HepG2 (cell line): ENCODE results near the gene CCR3. TPM values are rescaled to one million over a fixed set of nuclear protein-coding genes. Genes with fewer than 3 reads are reported as not detected.

Experiments
- ATAC-seq: fragments of 200-7000 bp; cut with Tn5 transposase; 3 replicates; pipeline ENCODE4 v1.9.1; 2020; ENCODE audit warnings: mild to moderate bottlenecking, moderate library complexity
- BruUV-seq: library from RNA; stranded (reverse); fragments of 400-500 nt; replicated peaks from 2 replicates; lab custom pipeline; 2021; lab: Mats Ljungman, UMichigan
- CTCF ChIA-PET: fragments of 300-600 bp; formaldehyde crosslinking; extraction: SDS; loops from one replicate; lab custom pipeline; 2021; ENCODE audit warnings: low total read pairs, inconsistent platforms, low intra/inter-chr PET ratio; lab: Yijun Ruan, JAX
- POLR2A ChIA-PET: fragments of 350-600 bp; sonication (Branson Sonifier 250); formaldehyde crosslinking; loops from one replicate; lab custom pipeline; 2020; ENCODE audit warnings: antibody characterized with exemption, inconsistent platforms; lab: Yijun Ruan, JAX
- DNase-seq: peaks from one replicate; pipeline ENCODE4 v3.0.0-alpha.2; 2015; ENCODE audit warnings: low spot score
- FAIRE-seq: peaks from 3 replicates; lab custom pipeline; 2011; peaks lifted over from hg19 to GRCh38; lab: Jason Lieb, UNC
- H2AFZ ChIP-seq: one replicate; pipeline ENCODE4 v1.6.1; 2011; ENCODE audit warnings: low read length, inconsistent platforms
- H3K27ac ChIP-seq: fragments of 300-600 bp; 3 replicates; pipeline ENCODE4 v1.8.0; 2011; ENCODE audit warnings: mixed run types, mild to moderate bottlenecking, mixed read lengths, low read length, inconsistent platforms; ENCODE audit not compliant: insufficient read depth; ENCODE audit errors: extremely low read length
- H3K27me3 ChIP-seq, 2 experiments: fragments of 200-600 bp in 1 of 2; 2 replicates in 1 of 2; 3 replicates in 1 of 2; pipeline versions ENCODE4 v1.6.0 to v1.8.0; 2011; ENCODE audit warnings: low read length in 2 of 2, mild to moderate bottlenecking in 2 of 2, moderate library complexity in 2 of 2, inconsistent platforms in 1 of 2; ENCODE audit not compliant: insufficient read depth in 2 of 2, control insufficient read depth in 1 of 2
- H3K36me3 ChIP-seq, 2 experiments: fragments of 200-600 bp in 1 of 2; replicated peaks in 1 of 2; 2 replicates in 1 of 2; 3 replicates in 1 of 2; pipeline versions ENCODE4 v1.5.1 to v1.8.0; 2011; ENCODE audit warnings: low read length in 2 of 2, inconsistent platforms in 1 of 2; ENCODE audit not compliant: insufficient read depth in 2 of 2, control insufficient read depth in 1 of 2
- H3K4me1 ChIP-seq: 2 replicates; pipeline ENCODE4 v1.5.1; 2012; ENCODE audit warnings: low read length, inconsistent platforms; ENCODE audit not compliant: insufficient read depth
- H3K4me2 ChIP-seq: 2 replicates; pipeline ENCODE4 v1.6.0; 2011; ENCODE audit warnings: low read depth, low read length, inconsistent platforms
- H3K4me3 ChIP-seq, 3 experiments: fragments of 200-600 bp in 1 of 3; sonication (generic), shearing (Covaris generic) in 1 of 3; replicated peaks in 1 of 3; 2 replicates each; pipeline ENCODE4 v1.5.1; 2011 to 2016; ENCODE audit warnings: low read length in 3 of 3, inconsistent platforms in 2 of 3, low read depth in 2 of 3, mild to moderate bottlenecking in 2 of 3, control low read depth in 1 of 3, mixed read lengths in 1 of 3; ENCODE audit not compliant: insufficient read depth in 1 of 3
- H3K79me2 ChIP-seq: one replicate; pipeline ENCODE4 v1.6.1; 2011; ENCODE audit warnings: low read length, inconsistent platforms; ENCODE audit not compliant: insufficient read depth
- H3K9ac ChIP-seq: 2 replicates; pipeline ENCODE4 v1.6.0; 2011; ENCODE audit warnings: mild to moderate bottlenecking, low read depth, low read length, inconsistent platforms; ENCODE audit not compliant: insufficient read depth
- H3K9me3 ChIP-seq: 2 replicates; pipeline ENCODE4 v1.5.1; 2012; ENCODE audit warnings: mild to moderate bottlenecking, low read length
- H4K20me1 ChIP-seq: 2 replicates; pipeline ENCODE4 v1.6.0; 2011; ENCODE audit warnings: inconsistent platforms, mild to moderate bottlenecking, low read length, moderate library complexity; ENCODE audit not compliant: insufficient read depth
- ATF7-NPFF ChIP-seq: sonication (generic); formaldehyde crosslinking; IDR thresholded peaks from 2 replicates; pipeline ENCODE4 v1.8.1; 2023; ENCODE audit warnings: mild to moderate bottlenecking, low read depth, missing genetic modification reagents, moderate library complexity
- DNMT3B ChIP-seq: conservative IDR thresholded peaks from 2 replicates; pipeline ENCODE4 v1.6.1; 2016; ENCODE audit warnings: missing biosample characterization, control low read depth
- EZH2 ChIP-seq: conservative IDR thresholded peaks from 2 replicates; pipeline ENCODE4 v1.6.1; 2012; ENCODE audit warnings: mild to moderate bottlenecking, low read depth, low read length, moderate library complexity
- MED1 ChIP-seq: sonication (generic); formaldehyde crosslinking; IDR thresholded peaks from 2 replicates; pipeline ENCODE4 v1.4.0; 2020; ENCODE audit warnings: missing genetic modification reagents
- PRPF4 ChIP-seq: fragments of 200-400 bp; formaldehyde crosslinking; IDR thresholded peaks from 2 replicates; pipeline ENCODE4 v1.6.1; 2016; ENCODE audit warnings: low read length, low read depth; ENCODE audit not compliant: poor library complexity, severe bottlenecking
- SIN3A ChIP-seq: IDR thresholded peaks from 2 replicates; pipeline ENCODE4 v1.6.1; 2011; ENCODE audit warnings: low read depth, mild to moderate bottlenecking, control low read depth, low read length, borderline replicate concordance
- SKI ChIP-seq: fragments of 450-650 bp; IDR thresholded peaks from one replicate; pipeline ENCODE4 v1.6.1; 2018; ENCODE audit warnings: mild to moderate bottlenecking; ENCODE audit not compliant: partially characterized antibody
- TBP ChIP-seq: sonication (generic); formaldehyde crosslinking; IDR thresholded peaks from 2 replicates; pipeline ENCODE4 v1.5.0; 2020; ENCODE audit warnings: missing genetic modification reagents
- TCF7 ChIP-seq: sonication (generic); IDR thresholded peaks from 2 replicates; pipeline ENCODE4 v1.6.1; 2016; ENCODE audit warnings: antibody characterized with exemption, low read depth
- THAP7 ChIP-seq: sonication (generic); formaldehyde crosslinking; IDR thresholded peaks from 2 replicates; pipeline ENCODE4 v1.8.1; 2023; ENCODE audit warnings: mild to moderate bottlenecking, missing genetic modification reagents
- ZBTB37 ChIP-seq: sonication (generic); formaldehyde crosslinking; IDR thresholded peaks from 2 replicates; pipeline ENCODE4 v1.4.0; 2020; ENCODE audit warnings: mild to moderate bottlenecking, missing genetic modification reagents
- ZEB1 ChIP-seq: IDR thresholded peaks from 2 replicates; pipeline ENCODE4 v1.6.1; 2012; ENCODE audit warnings: mild to moderate bottlenecking, low read depth, inconsistent platforms; ENCODE audit not compliant: insufficient replicate concordance
- ZMAT5 ChIP-seq: sonication (generic); formaldehyde crosslinking; IDR thresholded peaks from 2 replicates; pipeline ENCODE4 v1.5.0; 2020; ENCODE audit warnings: mild to moderate bottlenecking, low read depth, missing genetic modification reagents, borderline replicate concordance
- ZNF335 ChIP-seq: sonication (generic); formaldehyde crosslinking; IDR thresholded peaks from 2 replicates; pipeline ENCODE4 v1.4.0; 2020; ENCODE audit warnings: missing genetic modification reagents
- ZNF550 ChIP-seq: sonication (generic); formaldehyde crosslinking; IDR thresholded peaks from 2 replicates; pipeline ENCODE4 v1.4.0; 2020; ENCODE audit warnings: mild to moderate bottlenecking, missing genetic modification reagents, borderline replicate concordance
- ZNF614 ChIP-seq: IDR thresholded peaks from 2 replicates; pipeline ENCODE4 v1.6.1; 2018; ENCODE audit warnings: missing biosample characterization, missing genetic modification reagents, inconsistent platforms, borderline replicate concordance
- ZNF691 ChIP-seq: sonication (generic); formaldehyde crosslinking; IDR thresholded peaks from 2 replicates; pipeline ENCODE4 v1.4.0; 2020; ENCODE audit warnings: missing genetic modification reagents, low read depth, mild to moderate bottlenecking, borderline replicate concordance
- WGBS: methylation state at CpG from one replicate; pipeline ENCODE4 v1.1.6; 2017; ENCODE audit warnings: low lambda C conversion rate; 5-methylcytosine and 5-hydroxymethylcytosine counted together
- in situ Hi-C: cut with HindIII; loops from 2 replicates; pipeline ENCODE4 v1.10.0; 2017; ENCODE audit warnings: low pct_unique_long_range_greater_than_20kb; ENCODE audit not compliant: extremely low pct_ligation_motif_present
- intact Hi-C: fragments of 100-400 bp; cut with micrococcal nuclease; formaldehyde crosslinking; loops from one replicate; pipeline ENCODE4 v1.10.0; 2022; ENCODE audit not compliant: unreplicated experiment
- polyA plus RNA-seq, 8 experiments: library from polyadenylated mRNA; depleted of rRNA in 3 of 8; stranded (reverse) in 7 of 8; unstranded in 1 of 8; fragments of >200 nt; fragmentation: Illumina TruSeq in 4 of 8; extraction: Trizol in 4 of 8; gene quantifications; 2 replicates each; pipeline versions ENCODE4 v1.2.1 to v1.2.3, GENCODE V29; 2011 to 2016; ENCODE audit warnings: low read depth in 4 of 8, missing spikeins in 1 of 8, mixed read lengths in 1 of 8; ENCODE audit not compliant: insufficient read depth in 1 of 8
- total RNA-seq, 5 experiments: library from RNA; depleted of rRNA; stranded (reverse); fragments of >200 nt; fragmentation: Illumina TruSeq; extraction: Trizol; gene quantifications; 2 replicates each; pipeline ENCODE4 v1.2.3, GENCODE V29; 2016; ENCODE audit warnings: low read depth in 1 of 5
- TF ChIP-seq, protein P1 (sequence below): sonication (generic); formaldehyde crosslinking; IDR thresholded peaks from 2 replicates; pipeline ENCODE4 v1.4.0; 2020; ENCODE audit warnings: missing genetic modification reagents, borderline replicate concordance

CCR3 gene
- total and polyA plus RNA-seq, 2 of the 13 experiments (the other 11 are each of a cell fraction or from before 2014, with no cell fraction given): not detected

DNA sequence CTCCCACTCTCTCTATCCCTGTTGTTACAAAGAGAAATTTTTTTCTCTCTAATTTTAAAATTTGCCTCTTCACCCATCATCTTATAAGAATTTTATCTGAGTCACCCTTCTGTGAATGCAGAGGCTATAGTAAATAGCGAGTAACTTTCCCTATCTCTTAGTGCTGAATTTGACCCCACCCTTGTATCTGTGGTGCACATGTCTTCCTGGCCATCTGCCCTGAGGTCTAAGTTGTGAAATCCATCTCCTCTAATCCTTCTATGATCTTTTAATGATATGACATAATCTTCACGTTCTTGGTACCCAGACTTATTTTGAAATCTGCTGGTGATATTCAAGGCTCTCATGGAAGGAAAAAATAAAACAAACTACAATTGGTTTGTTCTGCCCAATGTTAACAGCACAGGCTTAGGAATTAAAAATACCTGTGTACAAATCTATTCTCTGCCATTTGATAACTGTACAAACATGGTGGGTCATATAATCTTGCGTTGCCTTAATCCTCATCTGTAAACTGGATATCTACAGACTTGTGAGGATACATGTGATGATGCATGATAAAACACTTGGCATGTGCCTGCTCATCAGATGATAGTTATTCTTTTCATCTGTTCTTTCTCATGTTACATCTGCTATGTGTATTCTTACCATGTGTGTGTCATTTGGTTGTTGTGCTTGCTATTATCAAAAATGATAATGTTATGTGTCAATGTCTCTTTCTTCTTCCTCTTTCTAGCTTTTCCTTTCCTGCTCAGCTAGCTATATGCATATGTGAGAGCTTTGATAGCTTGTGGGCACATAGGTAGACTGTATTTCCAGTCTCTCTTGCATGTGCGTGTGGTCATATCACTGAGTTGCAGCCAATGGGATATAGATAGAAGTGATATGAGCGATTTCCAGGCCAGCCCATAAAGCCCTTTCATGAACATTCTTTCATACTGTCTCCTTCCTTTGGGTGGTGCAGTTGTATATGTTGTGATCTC is 13.7 kb upstream of the CCR3 start (continued):
- TF ChIP-seq MED1: no peak
- TF ChIP-seq ZNF691: no peak
- TF ChIP-seq TCF7: no peak
- TF ChIP-seq DNMT3B: no peak
- no peak for TF ChIP-seq EZH2
- no peak for TF ChIP-seq ZNF335 (CRISPR knock-in tag)
- TF ChIP-seq ZNF614 (CRISPR knock-in tag): no peak
- TF ChIP-seq TBP (CRISPR knock-in tag): no peak

GRCh38 chr3:46231323-46231722 is 10.9 kb upstream of the CCR3 start:
- H3K27ac ChIP-seq: no peak overlapping the region
- H3K36me3 ChIP-seq: no peaks in the 10 kb centered on the region
- H3K27me3 ChIP-seq: no peaks in the 10 kb centered on the region; a peak in 2 of 5 replicates
- POLR2A ChIA-PET: no interaction called here
- H3K4me3 ChIP-seq: no peak overlapping the region
- no peaks in the 10 kb centered on the region for H4K20me1 ChIP-seq
- no peaks in the 10 kb centered on the region for H3K79me2 ChIP-seq
- H3K9ac ChIP-seq: no peak overlapping the region
- WGBS: 11% methylated on average over 5 of the region's 5 CpGs
- CTCF ChIA-PET: no interaction called here
- no peak for ATAC-seq
- intact Hi-C loops: loop anchor here (10.0 kb wide), 1 partner anchor 1897 kb away; the partner anchor contains the start of gene TCAIM
- H3K4me2 ChIP-seq: no peak overlapping the region
- H3K4me1 ChIP-seq: no peaks in the 10 kb centered on the region
- FAIRE-seq: no peak
- no peak for DNase-seq
- in situ Hi-C loops: no loop called here
- peaks cover 2% of the 10 kb centered on the region; the same call in 1 of the 2 replicates for H3K9me3 ChIP-seq
- BruUV-seq: no TSS peak
- no peak overlapping the region for H2AFZ ChIP-seq
- TF ChIP-seq, protein P1, sequence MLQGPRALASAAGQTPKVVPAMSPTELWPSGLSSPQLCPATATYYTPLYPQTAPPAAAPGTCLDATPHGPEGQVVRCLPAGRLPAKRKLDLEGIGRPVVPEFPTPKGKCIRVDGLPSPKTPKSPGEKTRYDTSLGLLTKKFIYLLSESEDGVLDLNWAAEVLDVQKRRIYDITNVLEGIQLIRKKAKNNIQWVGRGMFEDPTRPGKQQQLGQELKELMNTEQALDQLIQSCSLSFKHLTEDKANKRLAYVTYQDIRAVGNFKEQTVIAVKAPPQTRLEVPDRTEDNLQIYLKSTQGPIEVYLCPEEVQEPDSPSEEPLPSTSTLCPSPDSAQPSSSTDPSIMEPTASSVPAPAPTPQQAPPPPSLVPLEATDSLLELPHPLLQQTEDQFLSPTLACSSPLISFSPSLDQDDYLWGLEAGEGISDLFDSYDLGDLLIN: no peak
- TF ChIP-seq PRPF4: no peak
- TF ChIP-seq ZEB1: no peak
- no peak for TF ChIP-seq ZBTB37 (CRISPR knock-in tag)
- no peak for TF ChIP-seq ZNF550 (CRISPR knock-in tag)
- no peak for TF ChIP-seq EZH2
- TF ChIP-seq SKI: no peak
- no peak for TF ChIP-seq THAP7
- no peak for TF ChIP-seq ATF7-NPFF
- no peak for TF ChIP-seq ZMAT5
- TF ChIP-seq SIN3A: no peak
